Ecto neural progenitor cell (in vitro differentiated cells): ENCODE results near the gene KIF6.
"Not testable (repeated sequence)": the region's sequence is repeated elsewhere in the genome, so short reads cannot be mapped to it uniquely, and the experiment has no call there.

Experiments used
- DNase-seq: peaks from one replicate; pipeline ENCODE4 v3.0.0-alpha.2; 2018; ENCODE audit warnings: low spot score

KIF6 gene

DNA sequence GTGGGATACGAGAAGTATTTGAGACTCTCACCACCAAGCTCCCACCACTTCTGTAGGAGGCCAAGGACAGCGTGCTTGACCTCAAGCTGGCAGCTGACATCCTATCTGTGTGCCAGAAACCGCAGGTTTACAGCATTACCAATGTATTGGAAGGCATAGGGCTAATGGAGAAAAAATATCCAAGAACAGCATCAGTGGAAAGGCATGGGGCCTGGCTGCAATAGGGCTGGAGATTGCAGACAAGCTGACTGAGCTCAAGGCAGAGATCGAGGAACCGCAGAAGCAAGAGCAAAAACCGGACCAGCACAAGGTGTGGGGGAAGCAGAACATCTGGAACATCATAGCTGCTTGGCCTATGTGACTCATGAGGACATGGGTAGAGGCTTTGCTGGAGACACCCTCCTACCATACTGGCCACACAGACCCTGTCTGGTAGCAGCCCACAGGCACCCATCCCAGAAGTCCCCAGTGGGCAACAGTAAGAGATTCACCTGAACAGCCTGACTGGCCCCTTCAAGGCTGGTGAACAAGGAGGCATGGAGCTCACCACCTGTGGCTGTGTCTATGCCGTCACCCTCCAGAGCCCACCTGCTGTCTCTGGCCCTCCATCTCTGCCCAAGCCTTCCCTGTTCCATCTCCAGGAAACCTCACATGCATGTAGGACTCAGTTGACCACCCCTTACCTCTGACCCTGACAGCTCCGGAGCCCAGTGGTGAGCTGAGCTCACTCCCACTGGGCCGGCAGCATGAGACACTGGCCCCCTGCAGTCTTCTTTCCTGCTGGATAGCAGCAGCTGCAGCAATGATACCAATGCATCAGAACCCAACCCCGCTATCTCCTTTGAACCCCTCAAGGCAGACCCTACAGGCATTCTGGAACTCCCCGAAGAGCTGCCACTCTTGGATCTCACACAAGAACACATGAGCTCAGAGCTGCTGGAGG is 171.1 kb downstream of the KIF6 start:
- DNase-seq, result no peak

DNA sequence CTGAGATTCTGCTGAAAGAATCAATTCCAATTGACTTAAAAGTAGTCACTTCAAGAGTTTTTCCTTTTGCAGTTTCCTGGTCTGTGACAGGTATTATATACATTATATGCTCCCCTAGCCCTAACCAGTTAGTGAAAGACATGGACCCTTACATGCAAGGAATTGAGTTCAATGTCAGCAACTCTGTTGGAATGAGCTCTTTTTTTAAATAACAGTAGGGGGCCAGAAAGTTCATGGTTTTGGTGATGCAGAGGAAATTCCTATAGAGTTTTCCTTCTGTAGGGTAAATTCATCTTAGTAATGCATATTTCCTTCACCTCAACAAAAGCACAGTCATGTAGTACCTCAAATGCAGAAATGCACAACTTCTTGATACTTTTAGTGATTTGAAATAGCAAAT is 172.2 kb downstream of the KIF6 start:
- DNase-seq, result no peak

DNA sequence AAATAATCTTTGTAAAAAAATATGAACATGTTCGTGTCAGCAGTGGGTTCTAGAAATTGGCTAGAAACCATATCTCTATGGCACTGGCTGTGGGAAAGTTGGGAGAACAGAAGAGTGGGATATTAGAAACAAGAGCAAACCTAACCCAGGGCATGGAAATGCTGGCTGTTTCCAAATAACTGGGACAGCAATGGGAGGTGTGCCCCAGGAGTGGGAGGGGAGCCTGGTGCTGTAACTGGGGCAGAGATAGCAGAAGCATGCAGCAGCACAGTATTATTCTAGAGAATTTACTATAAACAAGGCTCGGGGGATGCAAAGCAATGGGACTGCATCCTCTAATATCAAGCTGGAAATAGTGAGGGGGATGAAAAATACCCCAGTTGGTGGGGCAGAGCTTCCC is 175.0 kb downstream of the KIF6 start:
- no peak for DNase-seq

DNA sequence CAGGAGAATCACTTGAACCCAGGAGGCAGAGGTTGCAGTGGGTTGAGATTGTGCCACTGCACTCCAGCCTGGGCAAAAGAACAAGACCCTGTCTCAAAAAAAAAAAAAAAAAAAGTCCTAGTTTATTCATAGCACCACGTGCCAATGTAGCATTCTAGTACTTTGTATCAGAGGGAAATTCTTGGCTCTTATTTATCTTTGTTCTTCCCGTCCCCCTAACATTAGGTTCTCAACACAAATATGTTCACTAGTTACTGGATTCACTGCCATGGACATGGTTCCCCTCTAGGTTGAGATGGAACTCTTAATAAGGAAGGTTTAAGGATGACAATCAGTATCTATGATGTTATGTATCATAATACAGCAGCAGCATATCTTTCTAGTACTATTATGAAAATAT is 178.5 kb downstream of the KIF6 start:
- no peak for DNase-seq

DNA sequence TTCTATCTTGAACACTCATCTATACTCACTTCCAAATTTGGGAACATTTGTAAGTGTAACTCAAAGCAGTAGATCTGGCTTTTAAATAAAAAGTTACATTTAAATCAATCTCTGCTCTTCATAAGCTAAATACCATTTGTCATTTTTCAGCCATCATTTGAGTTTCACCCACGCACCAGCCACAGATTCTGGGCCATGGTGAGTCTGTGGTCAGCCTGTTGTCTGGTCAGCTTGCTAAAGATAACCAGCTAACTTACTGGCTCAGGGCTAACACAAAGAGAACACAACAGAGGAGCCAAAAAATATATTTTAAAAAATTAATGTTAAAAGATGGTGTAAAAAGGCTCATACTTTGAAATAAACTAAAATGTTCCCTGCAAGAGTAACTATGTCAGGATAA is 181.3 kb downstream of the KIF6 start:
- DNase-seq, result no peak

DNA sequence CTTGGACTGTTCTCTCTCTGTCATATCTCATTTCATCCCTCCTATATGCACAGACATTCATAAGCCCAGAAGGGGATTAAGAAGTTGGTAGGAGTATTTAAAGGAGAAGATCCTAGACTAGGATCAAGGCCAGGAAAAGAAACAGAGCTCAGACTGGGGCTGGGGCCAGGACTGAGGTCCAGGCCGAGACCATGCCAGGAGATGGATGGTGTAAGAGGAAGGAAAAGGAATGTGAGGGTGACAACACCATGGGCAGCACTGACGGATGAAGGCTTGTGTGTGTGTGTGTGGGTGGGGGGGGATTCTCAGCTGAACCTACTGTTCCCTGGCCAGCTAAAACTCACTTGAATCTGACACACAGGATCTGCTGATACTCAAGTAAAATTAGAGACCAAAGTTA is 182.1 kb downstream of the KIF6 start:
- DNase-seq, result no peak

DNA sequence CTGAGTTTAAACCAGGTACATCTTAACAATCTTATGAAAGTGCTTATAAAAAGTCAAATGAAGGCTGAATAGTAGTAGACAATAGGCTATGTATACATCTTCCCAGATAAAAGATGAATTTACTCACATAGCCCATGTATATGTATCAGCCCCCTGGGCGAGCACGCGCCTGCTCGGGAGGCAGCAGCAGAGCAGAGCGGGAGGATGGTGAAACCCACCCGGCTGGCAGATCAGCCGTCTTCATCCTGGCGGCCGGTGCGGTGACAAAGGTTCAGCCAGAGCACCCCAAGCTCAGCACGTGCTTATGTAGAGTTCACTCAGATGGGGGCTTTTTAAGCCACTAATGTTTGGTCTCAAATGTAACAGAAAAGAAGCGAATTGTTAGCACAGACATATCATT is 184.8 kb downstream of the KIF6 start:
- no peak for DNase-seq

DNA sequence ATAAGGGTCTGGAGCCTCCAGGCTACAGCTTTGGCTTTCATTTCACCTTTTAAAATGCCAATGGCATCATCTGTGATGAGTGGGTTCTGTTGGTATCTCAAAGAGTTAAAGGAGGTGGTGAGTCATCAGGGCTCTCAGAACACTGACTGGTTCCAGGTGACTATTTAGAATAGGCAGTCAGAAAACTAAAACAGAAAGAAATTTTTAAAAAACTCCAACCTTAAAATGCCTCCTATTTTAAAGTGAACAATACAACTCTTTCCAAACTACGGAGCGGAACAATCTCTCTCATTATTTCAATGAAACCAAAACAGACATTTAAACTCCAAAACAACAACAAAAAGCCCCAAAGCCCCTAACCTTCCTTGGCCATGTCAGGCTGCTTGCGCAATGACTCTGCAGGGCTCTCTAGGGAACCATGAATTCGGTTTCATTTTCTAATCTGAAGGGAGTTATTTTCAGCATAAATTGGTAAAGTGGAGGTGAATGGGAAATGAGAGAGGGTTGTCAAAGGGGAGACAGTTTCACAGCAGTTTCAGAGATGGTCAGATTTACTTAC is 194.9 kb downstream of the KIF6 start:
- DNase-seq, result no peak

DNA sequence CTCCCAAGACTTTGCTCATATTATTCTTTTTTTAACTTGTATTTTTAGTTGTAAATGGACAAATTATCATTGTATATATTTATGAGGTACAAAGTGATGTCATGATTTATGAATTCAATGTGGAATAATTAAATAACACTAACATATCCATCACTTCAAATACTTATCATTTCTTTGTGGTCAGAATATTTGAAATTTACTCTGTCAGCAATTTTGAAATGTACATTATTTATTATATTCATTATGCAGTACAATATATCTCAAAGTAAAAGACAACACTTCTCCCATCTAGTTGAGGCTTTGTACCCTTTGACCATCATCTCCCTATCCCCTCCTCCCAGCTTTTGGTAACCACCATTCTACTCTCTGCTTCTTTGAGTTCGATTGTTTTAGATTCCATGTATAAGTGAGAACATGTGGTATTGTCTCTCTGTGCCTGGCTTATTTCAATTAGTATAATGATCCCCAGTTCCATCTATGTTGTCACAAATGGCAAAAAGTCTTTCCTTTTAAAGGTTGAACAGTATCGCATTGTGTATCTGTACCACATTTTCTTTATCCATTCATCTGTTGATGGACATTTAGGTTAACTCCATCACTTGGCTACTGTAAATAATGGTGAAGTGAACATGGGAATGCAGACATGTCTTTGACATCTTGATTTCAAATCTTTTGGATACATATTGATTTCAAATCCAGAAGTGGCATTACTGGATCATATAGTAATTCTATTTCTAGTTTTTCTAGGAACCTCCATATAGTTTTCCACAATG is 197.2 kb downstream of the KIF6 start:
- no peak for DNase-seq

DNA sequence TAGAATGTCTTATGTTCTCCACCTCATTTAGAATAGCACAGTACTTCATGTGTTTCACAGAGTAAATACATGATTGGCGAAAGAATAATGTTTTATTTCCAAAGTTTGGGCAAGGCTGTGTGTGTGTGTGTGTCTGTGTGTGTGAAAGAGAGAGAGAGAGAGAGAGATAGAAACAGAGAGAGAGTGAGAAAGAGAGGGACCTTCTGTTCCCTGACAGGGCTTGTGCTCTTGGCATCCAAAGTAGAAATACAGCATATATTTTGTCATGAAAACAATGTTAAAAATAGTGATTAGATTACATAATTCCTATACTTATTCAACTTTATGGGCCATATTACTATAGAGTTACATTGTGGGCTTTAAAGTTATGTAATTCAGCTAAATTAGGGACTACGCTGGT is 201.2 kb downstream of the KIF6 start:
- no peak for DNase-seq

DNA sequence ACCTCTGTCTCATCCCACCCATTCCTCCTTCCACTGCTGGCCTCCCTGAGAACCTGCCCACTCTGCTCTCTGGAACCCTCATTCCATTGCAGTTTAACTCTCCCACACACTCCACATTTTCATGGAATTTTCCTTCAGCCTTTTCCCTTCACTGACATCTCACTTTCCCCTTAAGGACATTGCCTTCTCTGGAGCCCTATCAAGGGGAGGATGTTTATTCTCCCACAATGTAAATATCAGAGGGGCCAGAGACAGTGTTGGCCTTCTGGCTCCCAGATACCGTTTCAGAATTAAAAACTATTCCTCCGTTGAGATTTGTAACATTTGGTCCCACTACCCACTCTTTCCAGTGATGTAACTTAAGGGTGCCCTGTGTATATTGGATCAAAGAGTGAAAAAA is 203.2 kb downstream of the KIF6 start:
- no peak for DNase-seq

DNA sequence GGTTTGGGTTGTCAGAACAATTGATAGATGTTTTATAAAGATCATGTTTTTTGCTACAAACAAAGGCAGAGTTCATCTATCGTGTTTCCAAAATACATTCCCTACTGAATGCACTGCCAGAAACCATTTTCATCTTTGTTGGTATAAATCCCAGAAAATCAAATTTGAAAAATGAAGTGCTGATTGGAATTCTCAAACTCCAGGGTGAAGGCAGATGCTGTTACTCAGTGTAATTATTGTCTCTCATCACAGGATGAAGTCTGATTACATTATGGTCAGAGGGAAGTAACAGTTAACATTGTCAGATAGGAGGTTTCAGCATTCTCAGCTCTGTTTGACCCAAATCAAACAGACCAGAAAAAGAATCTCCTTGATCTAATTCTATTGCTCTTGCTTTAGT is 204.3 kb downstream of the KIF6 start:
- no peak for DNase-seq

DNA sequence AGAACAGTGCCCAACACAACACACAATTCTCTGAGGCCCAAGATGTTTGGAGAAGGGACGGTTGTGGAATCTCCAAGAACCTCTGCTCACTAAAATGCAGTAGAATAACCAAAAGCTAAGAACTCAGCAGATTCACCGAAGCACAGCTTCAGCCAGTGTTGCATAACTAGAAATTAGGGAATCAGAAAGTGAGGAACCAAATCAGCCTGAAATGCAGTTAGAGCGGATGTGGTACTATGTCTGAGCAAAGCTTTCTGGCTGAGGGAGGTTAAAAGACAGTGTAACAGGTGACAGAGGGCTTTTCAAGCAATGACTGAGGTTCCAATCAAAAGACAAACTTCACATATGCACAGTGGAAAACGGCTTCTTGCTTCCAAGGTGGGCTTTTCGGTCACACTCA is 204.8 kb downstream of the KIF6 start:
- no peak for DNase-seq

DNA sequence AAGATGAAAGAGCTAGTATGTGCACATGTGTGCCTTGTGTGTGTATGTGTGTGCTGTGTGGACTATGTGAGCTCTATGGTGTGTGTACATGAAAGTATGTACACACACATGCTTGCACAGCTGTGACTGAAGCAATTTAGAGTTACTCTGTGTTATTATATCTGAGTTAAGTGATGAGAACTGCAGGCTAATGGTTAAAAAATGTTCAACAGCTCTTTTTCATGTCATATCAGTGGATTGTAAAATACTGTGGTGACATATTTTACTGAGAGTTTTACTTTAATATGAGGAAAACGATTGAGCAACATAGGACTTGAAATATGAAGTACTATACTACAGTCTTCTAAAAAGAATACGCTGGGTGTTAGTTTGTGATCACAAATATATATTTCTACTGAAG is 207.0 kb downstream of the KIF6 start:
- no peak for DNase-seq

DNA sequence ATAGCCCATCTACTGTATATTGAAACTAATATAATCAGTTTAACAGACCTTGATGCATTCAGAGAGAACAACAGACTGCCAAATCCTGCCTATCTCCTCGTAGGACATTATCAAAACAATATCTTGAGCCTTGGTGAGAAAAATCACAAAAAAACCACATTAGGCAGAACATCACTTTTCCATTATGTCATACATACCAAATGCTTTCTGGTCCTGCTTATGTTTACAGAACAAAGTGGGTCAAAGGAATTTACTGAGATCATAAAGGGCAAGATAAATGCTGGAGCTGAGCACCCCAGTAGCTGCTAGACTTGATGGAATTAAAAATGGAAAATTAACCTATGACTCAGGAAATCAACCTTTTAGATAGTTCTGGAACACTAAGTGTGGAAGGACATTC is 207.5 kb downstream of the KIF6 start:
- no peak for DNase-seq

DNA sequence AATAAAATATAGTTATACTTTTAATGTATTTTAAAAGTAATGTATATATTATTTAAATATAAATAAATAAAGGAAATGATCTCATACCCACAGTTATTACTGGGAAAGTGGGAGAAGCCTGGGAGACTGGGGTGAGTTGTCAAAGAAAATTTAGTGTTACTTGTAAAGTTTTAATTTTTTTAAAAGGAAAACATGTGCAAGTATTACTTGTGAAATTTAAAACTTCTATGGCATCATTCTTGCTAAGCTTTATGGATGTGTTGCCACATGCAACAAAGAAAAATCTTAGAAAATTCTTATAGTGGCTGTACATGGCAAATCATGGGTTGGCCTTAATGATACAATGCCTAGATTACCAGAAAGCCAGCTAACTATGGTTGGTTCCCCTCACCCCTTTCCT is 208.7 kb downstream of the KIF6 start:
- no peak for DNase-seq

DNA sequence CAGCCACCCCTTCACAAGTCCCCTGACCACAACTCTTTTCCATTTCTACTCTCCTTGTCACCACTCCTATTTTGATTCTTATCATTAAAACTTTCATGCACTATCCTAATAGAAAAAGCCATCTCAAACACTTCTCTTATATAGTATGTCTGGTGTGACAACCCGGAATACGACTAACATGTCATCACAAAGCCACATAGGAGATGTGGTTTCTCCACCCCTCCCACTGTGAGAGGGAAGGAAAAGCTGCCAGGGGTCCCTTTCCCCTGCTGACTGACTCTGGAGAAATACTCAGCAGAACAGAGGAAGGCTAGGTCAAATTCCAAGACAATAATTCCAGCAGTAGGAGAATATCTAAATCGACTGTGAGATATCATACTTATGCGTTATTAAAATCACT is 209.7 kb downstream of the KIF6 start:
- DNase-seq, result no peak

DNA sequence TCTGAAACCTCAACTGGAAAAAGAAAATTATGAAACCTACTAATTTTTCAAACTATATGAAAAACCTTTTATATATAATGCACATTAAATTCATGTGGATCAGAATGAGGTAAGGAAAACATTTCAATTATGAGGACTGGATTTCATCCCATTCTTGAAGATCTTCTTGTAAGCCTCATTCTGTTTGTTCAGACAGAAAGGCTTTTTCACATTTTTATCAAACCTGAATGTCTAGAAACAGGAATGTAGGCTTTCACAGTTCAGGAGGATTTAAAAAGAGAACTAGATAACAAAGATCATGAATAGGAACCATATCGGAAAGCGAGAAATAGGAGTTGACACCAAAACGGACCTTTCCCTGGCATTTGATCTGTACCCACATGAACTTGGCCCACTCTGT is 210.2 kb downstream of the KIF6 start:
- DNase-seq, result no peak

DNA sequence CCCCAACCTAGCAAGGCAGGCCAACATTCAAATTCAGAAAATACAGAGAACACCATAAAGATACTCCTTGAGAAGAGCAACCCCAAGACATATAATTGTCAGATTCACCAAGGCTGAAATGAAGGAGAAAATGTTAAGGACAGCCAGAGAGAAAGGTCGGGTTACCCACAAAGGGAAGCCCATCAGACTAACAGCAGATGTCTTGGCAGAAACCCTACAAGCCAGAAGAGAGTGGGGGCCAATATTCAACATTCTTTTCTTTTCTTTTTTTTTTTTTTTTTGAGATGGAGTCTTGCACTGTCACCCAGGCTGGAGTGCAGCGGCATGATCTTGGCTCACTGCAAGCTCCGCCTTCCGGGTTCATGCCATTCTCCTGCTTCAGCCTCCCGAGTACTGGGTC is 215.4 kb downstream of the KIF6 start:
- not testable (repeated sequence) for DNase-seq

DNA sequence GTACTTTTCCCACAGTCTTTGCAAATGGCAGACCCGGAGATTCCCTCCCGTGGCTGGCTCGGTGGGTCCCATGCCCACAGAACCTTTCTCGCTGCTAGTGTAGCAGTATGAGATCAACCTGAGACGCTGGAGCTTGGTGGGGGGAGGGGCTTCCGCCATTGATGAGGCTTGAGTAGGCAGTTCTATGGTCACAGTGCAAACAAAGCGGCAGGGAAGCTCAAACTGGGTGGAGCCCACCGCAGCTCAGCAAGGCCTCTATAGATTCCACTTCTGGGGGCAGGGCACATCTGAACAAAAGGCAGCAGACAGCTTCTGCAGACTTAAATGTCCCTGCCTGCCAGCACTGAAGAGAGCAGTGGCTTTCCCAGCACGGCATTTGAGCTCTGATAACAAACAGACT is 216.7 kb downstream of the KIF6 start:
- peak; percentile 47 for DNase-seq

DNA sequence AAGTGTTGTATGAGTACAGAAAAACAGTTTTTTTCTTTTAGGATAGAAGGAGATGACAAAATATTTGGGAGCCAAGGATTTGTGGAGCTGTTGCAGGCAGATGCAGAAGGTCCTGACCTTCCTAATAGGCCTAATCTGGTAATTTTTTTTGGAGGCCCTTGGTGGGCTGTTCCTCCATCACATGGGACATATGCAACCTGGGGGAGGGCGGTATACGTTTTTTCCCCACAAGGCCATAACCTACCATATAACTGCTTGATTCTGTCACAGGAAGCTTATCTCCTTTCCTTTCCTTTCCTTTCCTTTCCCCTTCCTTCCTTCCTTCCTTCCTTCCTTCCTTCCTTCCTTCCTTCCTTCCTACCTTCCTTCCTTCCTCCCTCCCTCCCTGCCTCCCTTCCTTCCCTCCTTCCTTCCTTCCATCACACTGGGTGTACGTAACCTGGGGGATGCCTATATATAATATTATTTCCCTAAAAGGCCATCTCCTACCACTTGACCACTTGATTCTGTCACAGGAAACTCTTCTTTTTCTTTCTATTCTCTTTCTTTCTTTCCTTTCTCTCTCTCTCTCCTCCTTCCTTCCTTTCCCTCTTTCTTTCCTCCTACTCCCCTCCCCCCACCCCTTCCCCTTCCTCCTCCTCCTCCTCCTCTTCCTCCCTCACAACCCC is 217.7 kb downstream of the KIF6 start:
- no peak for DNase-seq

DNA sequence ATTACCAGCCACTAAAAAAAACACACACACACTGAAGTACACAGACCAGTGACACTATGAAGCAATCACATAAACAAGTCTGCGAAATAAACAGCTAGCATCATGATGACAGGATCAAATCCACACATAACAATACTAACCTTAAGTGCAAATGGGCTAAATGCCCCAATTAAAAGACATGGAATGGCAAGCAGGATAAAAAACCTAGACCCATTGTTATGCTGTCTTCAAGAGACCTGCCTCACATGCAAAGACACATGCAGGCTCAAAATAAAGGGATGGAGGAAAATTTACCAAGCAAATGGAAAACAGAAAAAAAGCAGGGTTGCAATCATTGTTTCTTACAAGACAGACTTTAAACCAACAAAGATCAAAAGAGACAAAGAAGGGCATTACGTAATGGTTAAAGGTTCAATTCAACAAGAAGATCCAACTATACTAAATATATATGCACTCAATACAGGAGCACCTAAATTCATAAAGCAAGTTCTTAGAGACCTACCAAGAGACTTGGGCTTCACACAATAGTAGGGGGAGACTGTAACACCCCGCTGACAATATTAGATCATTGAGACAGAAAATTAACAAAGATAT is 222.7 kb downstream of the KIF6 start:
- not testable (repeated sequence) for DNase-seq
